Measurements from ENCODE around the gene ATXN1.

DNA sequence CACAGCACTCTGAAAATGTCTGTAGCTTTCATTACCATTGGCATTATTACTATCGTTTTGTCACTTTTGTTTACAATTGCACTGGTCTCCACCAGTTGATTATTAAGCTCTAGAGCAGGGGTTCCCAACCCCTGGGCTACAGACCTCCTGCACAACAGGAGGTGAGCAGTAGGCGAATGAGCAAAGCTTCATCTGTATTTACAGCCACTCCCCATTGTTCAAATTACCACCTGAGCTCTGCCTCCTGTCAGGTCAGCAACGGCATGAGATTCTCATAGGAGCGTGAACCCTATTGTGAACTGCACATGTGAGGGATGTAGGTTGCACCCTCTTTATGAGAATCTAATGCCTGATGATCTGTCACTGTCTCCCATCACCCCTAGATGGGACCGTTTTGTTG, 126.4 kb downstream of the ATXN1 start:
- TF ChIP-seq, protein P1, sequence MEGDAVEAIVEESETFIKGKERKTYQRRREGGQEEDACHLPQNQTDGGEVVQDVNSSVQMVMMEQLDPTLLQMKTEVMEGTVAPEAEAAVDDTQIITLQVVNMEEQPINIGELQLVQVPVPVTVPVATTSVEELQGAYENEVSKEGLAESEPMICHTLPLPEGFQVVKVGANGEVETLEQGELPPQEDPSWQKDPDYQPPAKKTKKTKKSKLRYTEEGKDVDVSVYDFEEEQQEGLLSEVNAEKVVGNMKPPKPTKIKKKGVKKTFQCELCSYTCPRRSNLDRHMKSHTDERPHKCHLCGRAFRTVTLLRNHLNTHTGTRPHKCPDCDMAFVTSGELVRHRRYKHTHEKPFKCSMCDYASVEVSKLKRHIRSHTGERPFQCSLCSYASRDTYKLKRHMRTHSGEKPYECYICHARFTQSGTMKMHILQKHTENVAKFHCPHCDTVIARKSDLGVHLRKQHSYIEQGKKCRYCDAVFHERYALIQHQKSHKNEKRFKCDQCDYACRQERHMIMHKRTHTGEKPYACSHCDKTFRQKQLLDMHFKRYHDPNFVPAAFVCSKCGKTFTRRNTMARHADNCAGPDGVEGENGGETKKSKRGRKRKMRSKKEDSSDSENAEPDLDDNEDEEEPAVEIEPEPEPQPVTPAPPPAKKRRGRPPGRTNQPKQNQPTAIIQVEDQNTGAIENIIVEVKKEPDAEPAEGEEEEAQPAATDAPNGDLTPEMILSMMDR (optimal IDR thresholded peaks at IDR 0.05 in 1 of 3, IDR thresholded peaks at IDR 0.05 in 1 of 3, conservative IDR thresholded peaks at IDR 0.05 in 1 of 3; ENCODE audit: extremely low read depth in 1 of 3, insufficient read depth in 2 of 3, low read length in 3 of 3) = no peak
- no peak for TF ChIP-seq EZH2 (IDR thresholded peaks at IDR 0.05; ENCODE audit: low read length)

Data from keratinocyte (primary cell).